GM21529 (cell line): ENCODE results near the gene CD7.

Experiments
- ATAC-seq: cut with Tn5 transposase; IDR thresholded peaks from one replicate; pipeline ENCODE4 v1.9.1; 2021; ENCODE audit not compliant: unreplicated experiment

The CD7 gene

DNA sequence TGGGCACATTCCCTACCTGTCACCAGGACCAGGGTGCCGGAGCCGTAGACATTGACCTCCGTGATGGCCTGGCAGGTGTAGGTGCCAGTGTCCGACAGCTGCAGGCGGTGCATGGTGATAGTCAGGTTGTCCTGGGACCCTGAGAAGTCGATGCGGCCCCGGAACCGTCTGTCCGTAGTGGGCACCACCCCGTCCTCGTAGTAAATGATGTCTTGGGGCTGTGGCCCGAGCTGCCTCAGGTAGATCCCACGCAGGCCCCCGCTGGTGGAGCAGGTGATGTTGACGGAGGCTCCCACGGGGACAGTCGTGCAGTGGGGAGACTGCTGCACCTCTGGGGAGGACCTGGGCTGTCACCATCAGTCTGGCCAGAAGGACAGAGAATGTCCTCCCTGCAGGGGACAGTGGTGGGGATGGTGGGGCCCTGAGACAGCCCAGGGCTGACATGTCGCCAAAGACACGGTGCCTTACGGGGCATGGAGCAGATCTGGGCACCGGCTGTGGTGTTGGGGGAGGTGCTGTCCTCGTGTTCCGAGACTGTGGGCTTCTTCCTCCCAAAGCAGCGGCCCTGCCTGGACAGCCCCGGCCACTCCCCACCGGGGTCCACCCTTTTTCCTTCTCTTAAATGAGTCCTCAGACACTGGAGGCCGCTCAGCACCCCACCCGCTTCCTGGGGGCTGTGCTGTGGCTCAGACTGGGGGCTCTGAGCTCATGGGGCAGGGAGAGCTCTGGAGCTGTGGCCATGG, 586 bp downstream of the CD7 start:
- no peak for ATAC-seq

- no peak for ATAC-seq
These were observed 1.6 kb downstream of the CD7 start for GRCh38 chr17:82315703-82316358.

DNA sequence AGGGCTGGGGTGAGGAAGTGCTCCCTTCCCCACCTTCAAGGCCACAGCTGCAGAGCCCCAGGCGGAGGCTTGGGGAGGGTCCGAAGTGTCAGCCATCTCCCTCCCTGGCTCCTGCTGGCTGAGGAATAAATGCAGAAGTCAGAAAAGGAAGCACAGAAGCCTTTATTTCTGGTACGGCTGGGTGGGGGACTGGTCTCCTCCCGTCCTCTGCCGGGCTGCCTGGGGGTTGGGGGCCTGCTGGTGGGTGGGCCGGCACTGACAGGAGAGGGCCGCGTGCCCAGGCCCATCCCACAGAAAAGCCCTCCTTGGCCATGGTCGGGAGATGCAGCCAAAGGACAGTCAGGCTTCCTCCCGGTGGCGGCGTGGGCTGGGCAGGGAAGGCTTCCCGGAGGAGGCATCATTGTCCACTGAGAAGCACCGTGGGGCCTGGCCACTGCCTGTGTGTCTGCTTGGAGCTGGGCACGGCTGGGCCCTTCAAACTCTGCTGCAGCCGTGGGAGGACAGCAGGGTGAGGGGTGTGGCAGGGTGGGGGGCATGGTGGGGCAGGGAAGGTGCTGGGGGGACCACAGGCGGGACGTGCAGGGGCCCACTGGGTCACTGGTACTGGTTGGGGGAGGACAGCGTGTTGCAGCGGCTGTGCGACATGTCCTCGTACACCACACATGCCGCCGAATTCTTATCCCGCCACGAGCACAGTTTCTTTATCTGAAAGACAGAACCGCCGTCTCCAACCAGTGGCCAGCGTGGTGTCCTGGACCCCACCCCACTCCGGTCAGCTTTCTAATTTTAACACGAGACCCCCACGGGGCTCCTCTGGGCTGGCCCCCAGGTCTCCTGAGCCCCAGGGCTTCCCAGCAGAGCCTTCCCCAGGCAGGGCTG, 2.4 kb downstream of the CD7 start:
- no peak for ATAC-seq

GRCh38 chr17:82314012-82314726, 3.2 kb downstream of the CD7 start:
- ATAC-seq = no peak

GRCh38 chr17:82313195-82314011, 4.0 kb downstream of the CD7 start:
- no peak for ATAC-seq

GRCh38 chr17:82311971-82312370, 5.4 kb downstream of the CD7 start:
- no peak for ATAC-seq

- no peak for ATAC-seq
These were observed 6.5 kb downstream of the CD7 start for GRCh38 chr17:82310877-82311276.

- no peak for ATAC-seq
These were observed 7.5 kb downstream of the CD7 start for GRCh38 chr17:82309656-82310570.

- ATAC-seq = no peak
These were observed 11.6 kb downstream of the CD7 start for GRCh38 chr17:82305727-82306300.

- ATAC-seq = no peak
These were observed 12.3 kb downstream of the CD7 start for GRCh38 chr17:82304826-82305726.

GRCh38 chr17:82303944-82304808, 13.2 kb downstream of the CD7 start:
- no peak for ATAC-seq

- ATAC-seq = no peak
These were observed 14.1 kb downstream of the CD7 start for GRCh38 chr17:82302991-82303943.

GRCh38 chr17:82302568-82302963, 14.8 kb downstream of the CD7 start:
- no peak for ATAC-seq

DNA sequence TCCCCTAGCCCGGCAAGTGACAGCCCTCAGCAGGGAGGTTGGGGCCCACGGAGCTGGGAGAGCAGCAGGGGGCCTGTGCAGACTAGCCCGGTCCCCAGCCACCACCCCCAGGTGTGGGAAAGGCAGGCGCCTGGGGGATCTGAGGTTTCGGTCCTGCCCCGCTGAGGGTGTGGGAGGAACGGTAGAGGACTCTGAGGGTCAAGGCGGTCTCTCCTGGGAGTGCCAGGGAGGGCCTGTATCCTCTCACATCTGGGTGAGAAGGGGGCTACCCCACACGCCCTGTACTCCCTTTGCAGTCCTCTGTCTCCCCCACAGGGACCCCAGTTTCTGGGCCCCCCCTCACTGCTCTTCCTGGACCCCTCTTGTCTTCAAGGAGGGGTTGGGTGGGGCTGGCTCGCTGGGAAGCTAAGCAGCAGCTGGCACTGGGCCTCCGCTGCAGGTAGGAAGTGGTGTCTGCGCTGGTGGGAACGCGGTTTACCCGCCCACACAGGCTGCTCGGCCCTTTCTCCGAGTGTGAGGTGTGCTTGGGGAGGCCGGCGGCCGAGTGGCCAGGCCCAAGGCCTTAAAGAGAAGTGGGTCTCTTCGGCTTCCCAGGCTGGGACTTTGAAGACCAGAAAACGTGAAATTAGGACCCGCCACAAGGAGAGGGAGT, 15.4 kb downstream of the CD7 start:
- ATAC-seq = peak; percentile 32

DNA sequence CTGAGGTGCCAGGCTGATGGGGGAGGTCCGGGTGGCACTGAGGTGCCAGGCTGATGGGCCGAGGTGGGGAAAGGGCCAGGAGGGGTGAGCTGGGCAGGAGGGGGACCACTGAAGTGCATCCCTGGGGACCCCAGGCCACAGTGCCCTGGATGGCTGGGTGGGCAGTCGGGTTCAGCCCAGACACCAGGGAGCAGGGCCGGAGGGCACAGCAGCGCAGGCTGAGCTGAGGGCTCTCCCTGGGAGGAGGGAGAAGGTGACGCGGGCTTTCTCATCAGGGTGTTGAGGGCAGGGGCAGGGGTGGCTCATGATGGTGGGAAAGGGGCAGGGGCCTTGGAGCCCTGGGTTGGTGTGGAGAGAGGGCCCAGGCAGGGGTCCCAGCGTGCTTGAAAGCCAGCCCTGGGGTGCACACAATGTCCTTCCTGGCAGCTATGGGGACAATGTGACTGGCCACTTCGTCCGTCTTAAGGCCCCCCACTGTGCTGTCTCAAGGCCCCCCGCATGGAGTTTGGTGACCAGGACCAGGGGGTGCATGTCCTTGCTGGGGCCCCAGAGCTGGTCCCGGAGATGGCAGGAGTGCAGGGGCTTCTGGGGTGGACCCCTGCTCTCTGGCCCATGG, 16.0 kb downstream of the CD7 start:
- no peak for ATAC-seq
